ENCODE data around the gene FGD6. TPM values are rescaled to one million over a fixed set of nuclear protein-coding genes. Genes with fewer than 3 reads are reported as not detected.
"Not testable (repeated sequence)": the region's sequence is repeated elsewhere in the genome, so short reads cannot be mapped to it uniquely, and the experiment has no call there.

Gene FGD6
- total RNA-seq, 1 experiment from 2014 or later: 14.3 TPM

- ChIA-PET POLR2A (ENCODE audit: unreplicated experiment) (interaction anchor here (0.7 kb wide), 1 partner anchor 148 kb away, joined by 3 read pairs; no protein-coding TSS in a partner anchor), CTCF (interaction anchor here (0.7 kb wide), 1 partner anchor 296 kb away, joined by 4 read pairs; no protein-coding TSS in a partner anchor)
- TF ChIP-seq EZH2phosphoT487 (IDR thresholded peaks at IDR 0.05; ENCODE audit: borderline replicate concordance, low read length) (no peak), CTCF (conservative IDR thresholded peaks at IDR 0.05; ENCODE audit: low read depth, low read length) (no peak), EZH2 (IDR thresholded peaks at IDR 0.05; ENCODE audit: low read length, unreplicated experiment) (no peak)
- Histone ChIP-seq H3K4me3 (ENCODE audit: low read length) (no peak overlapping the region), H4K20me1 (ENCODE audit: low read length) (peaks cover 22% of the 10 kb centered on the region), H3K27ac (ENCODE audit: low read length) (no peak overlapping the region), H3K79me2 (ENCODE audit: low read length) (peaks cover 84% of the 10 kb centered on the region), H3K9me3 (ENCODE audit: low read length) (no peaks in the 10 kb centered on the region), H3K9ac (ENCODE audit: low read length) (no peak overlapping the region), H3K9me2 (replicated peaks; ENCODE audit: low read length) (no peaks in the 10 kb centered on the region), H3F3A (ENCODE audit: low read length, unreplicated experiment) (no peaks in the 10 kb centered on the region), H3K36me3 (ENCODE audit: low read depth, low read length) (peaks cover 16% of the 10 kb centered on the region), H3K4me2 (ENCODE audit: low read length) (no peak overlapping the region), H2AFZ (ENCODE audit: low read length) (no peak overlapping the region), H3K27me3 (ENCODE audit: low read length) (no peaks in the 10 kb centered on the region), H3K4me1 (ENCODE audit: insufficient read depth, low read length) (no peaks in the 10 kb centered on the region)
- intact Hi-C loops (cut with micrococcal nuclease): no loop called here
- DNase-seq (no peak), ATAC-seq (no peak)
- no TSS peak for BruUV-seq (replicated peaks)
Measured at GRCh38 chr12:95238150-95238549, 20.9 kb upstream of the FGD6 start.

- no peaks in the 10 kb centered on the region for H3K4me1 ChIP-seq (ENCODE audit: insufficient read depth, low read length)
- POLR2A ChIA-PET (ENCODE audit: unreplicated experiment): interaction anchor here (0.7 kb wide), 1 partner anchor 149 kb away, joined by 3 read pairs; no protein-coding TSS in a partner anchor
- no peaks in the 10 kb centered on the region for H3K27me3 ChIP-seq (ENCODE audit: low read length)
- peaks cover 22% of the 10 kb centered on the region for H4K20me1 ChIP-seq (ENCODE audit: low read length)
- H3K9me3 ChIP-seq (ENCODE audit: low read length): no peaks in the 10 kb centered on the region
- no peak overlapping the region for H3K4me2 ChIP-seq (ENCODE audit: low read length)
- H2AFZ ChIP-seq (ENCODE audit: low read length): no peak overlapping the region
- no peaks in the 10 kb centered on the region for H3F3A ChIP-seq (ENCODE audit: low read length, unreplicated experiment)
- peaks cover 84% of the 10 kb centered on the region for H3K79me2 ChIP-seq (ENCODE audit: low read length)
- no peak overlapping the region for H3K4me3 ChIP-seq (ENCODE audit: low read length)
- no peak overlapping the region for H3K27ac ChIP-seq (ENCODE audit: low read length)
- intact Hi-C loops (cut with micrococcal nuclease): no loop called here
- no peak for DNase-seq
- peaks cover 18% of the 10 kb centered on the region for H3K36me3 ChIP-seq (ENCODE audit: low read depth, low read length)
- TF ChIP-seq EZH2 (IDR thresholded peaks at IDR 0.05; ENCODE audit: low read length, unreplicated experiment): no peak
- TF ChIP-seq EZH2phosphoT487 (IDR thresholded peaks at IDR 0.05; ENCODE audit: borderline replicate concordance, low read length): no peak
- no peak for TF ChIP-seq CTCF (conservative IDR thresholded peaks at IDR 0.05; ENCODE audit: low read depth, low read length)
- H3K9ac ChIP-seq (ENCODE audit: low read length): no peak overlapping the region
- ATAC-seq: no peak
- H3K9me2 ChIP-seq (replicated peaks; ENCODE audit: low read length): no peaks in the 10 kb centered on the region
- CTCF ChIA-PET: interaction anchor here (0.7 kb wide), 1 partner anchor 297 kb away, joined by 4 read pairs; no protein-coding TSS in a partner anchor
- no TSS peak for BruUV-seq (replicated peaks)
Measured at GRCh38 chr12:95237315-95237714, 20.0 kb upstream of the FGD6 start.

- CTCF ChIA-PET: not testable (repeated sequence)
Measured at GRCh38 chr12:95235621-95236020, 18.4 kb upstream of the FGD6 start.

GRCh38 chr12:95234187-95234586 is 16.9 kb upstream of the FGD6 start:
- POLR2A ChIA-PET (ENCODE audit: unreplicated experiment); H3K27ac ChIP-seq (ENCODE audit: low read length); H3F3A ChIP-seq (ENCODE audit: low read length, unreplicated experiment); ATAC-seq; CTCF ChIA-PET; H3K27me3 ChIP-seq (ENCODE audit: low read length); H3K9ac ChIP-seq (ENCODE audit: low read length); H3K9me3 ChIP-seq (ENCODE audit: low read length); H3K4me2 ChIP-seq (ENCODE audit: low read length); DNase-seq; BruUV-seq (replicated peaks); H3K4me3 ChIP-seq (ENCODE audit: low read length); intact Hi-C loops (cut with micrococcal nuclease); H3K9me2 ChIP-seq (replicated peaks; ENCODE audit: low read length); H2AFZ ChIP-seq (ENCODE audit: low read length); H3K4me1 ChIP-seq (ENCODE audit: insufficient read depth, low read length): not testable (repeated sequence)
- peaks cover 25% of the 10 kb centered on the region for H4K20me1 ChIP-seq (ENCODE audit: low read length)
- H3K79me2 ChIP-seq (ENCODE audit: low read length): peaks cover 84% of the 10 kb centered on the region
- peaks cover 10% of the 10 kb centered on the region; the same call in 1 of the 2 replicates for H3K36me3 ChIP-seq (ENCODE audit: low read depth, low read length)

More at GRCh38 chr12:95235621-95236020, 18.4 kb upstream of the FGD6 start:
- intact Hi-C loops (cut with micrococcal nuclease); BruUV-seq (replicated peaks); H3K9me2 ChIP-seq (replicated peaks; ENCODE audit: low read length); H3K9me3 ChIP-seq (ENCODE audit: low read length); H2AFZ ChIP-seq (ENCODE audit: low read length); H3K27me3 ChIP-seq (ENCODE audit: low read length); H3K4me1 ChIP-seq (ENCODE audit: insufficient read depth, low read length); H3F3A ChIP-seq (ENCODE audit: low read length, unreplicated experiment); DNase-seq; H3K27ac ChIP-seq (ENCODE audit: low read length); POLR2A ChIA-PET (ENCODE audit: unreplicated experiment); H3K9ac ChIP-seq (ENCODE audit: low read length); H3K4me2 ChIP-seq (ENCODE audit: low read length); ATAC-seq; H3K4me3 ChIP-seq (ENCODE audit: low read length): not testable (repeated sequence)
- Histone ChIP-seq H4K20me1 (ENCODE audit: low read length) (peaks cover 22% of the 10 kb centered on the region), H3K36me3 (ENCODE audit: low read depth, low read length) (peaks cover 12% of the 10 kb centered on the region; the same call in 1 of the 2 replicates), H3K79me2 (ENCODE audit: low read length) (peaks cover 84% of the 10 kb centered on the region)
